Kidney epithelial cell (primary cell): ENCODE measurements around the gene JCAD. TPM values are rescaled to one million over a fixed set of nuclear protein-coding genes. Genes with fewer than 3 reads are reported as not detected.

Experiments
- DNase-seq: peaks from one replicate; pipeline ENCODE4 v3.0.0-alpha.2; 2010; ENCODE audit warnings: low read depth
- H3K27me3 ChIP-seq: 2 replicates; pipeline ENCODE4 v1.6.0; 2011; ENCODE audit warnings: low read length; ENCODE audit not compliant: control insufficient read depth, insufficient read depth
- H3K36me3 ChIP-seq: 2 replicates; pipeline ENCODE4 v1.5.1; 2011; ENCODE audit warnings: low read length; ENCODE audit not compliant: control insufficient read depth, insufficient read depth
- H3K4me3 ChIP-seq: 2 replicates; pipeline ENCODE4 v1.5.1; 2011; ENCODE audit warnings: low read depth, mild to moderate bottlenecking, control low read depth, low read length
- total RNA-seq: library from RNA; depleted of rRNA; stranded (reverse); fragments of >200 nt; gene quantifications from 2 replicates; pipeline ENCODE4 v1.2.3, GENCODE V29; 2015
- TF ChIP-seq, protein P1 (sequence below): IDR thresholded peaks from 2 replicates; pipeline ENCODE4 v1.5.1; 2011; ENCODE audit warnings: mild to moderate bottlenecking, moderate library complexity, low read length, control low read depth, inconsistent platforms; ENCODE audit not compliant: insufficient read depth, poor library complexity, severe bottlenecking

JCAD gene
- total RNA-seq, 1 donor from 2014 or later = 1.7 TPM

GRCh38 chr10:30041196-30042105 is 17.9 kb downstream of the JCAD start:
- Histone ChIP-seq H3K27me3 (no peaks in the 10 kb centered on the region), H3K36me3 (no peaks in the 10 kb centered on the region), H3K4me3 (no peak overlapping the region)
- DNase-seq = no peak
- TF ChIP-seq, protein P1, sequence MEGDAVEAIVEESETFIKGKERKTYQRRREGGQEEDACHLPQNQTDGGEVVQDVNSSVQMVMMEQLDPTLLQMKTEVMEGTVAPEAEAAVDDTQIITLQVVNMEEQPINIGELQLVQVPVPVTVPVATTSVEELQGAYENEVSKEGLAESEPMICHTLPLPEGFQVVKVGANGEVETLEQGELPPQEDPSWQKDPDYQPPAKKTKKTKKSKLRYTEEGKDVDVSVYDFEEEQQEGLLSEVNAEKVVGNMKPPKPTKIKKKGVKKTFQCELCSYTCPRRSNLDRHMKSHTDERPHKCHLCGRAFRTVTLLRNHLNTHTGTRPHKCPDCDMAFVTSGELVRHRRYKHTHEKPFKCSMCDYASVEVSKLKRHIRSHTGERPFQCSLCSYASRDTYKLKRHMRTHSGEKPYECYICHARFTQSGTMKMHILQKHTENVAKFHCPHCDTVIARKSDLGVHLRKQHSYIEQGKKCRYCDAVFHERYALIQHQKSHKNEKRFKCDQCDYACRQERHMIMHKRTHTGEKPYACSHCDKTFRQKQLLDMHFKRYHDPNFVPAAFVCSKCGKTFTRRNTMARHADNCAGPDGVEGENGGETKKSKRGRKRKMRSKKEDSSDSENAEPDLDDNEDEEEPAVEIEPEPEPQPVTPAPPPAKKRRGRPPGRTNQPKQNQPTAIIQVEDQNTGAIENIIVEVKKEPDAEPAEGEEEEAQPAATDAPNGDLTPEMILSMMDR = no peak

DNA sequence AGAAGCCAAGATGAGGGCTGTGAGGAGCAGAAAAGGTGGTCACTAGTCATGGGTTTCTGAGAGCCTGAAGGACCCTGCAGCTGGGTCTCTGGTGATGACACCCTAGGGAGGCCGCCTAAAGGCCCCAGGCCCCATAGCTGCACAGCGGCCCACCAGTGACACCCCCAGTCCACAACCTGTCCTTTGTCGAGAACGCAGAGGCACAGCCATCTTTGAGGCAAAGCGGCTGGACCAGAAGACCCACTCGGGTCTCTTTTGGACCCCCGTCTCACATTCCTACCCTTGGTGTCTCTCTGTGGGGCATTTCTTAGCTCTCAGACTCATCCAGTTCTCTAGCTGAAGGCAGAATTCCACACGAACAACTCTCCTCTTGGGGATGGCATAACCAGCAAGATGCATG is 18.8 kb downstream of the JCAD start:
- Histone ChIP-seq H3K36me3 (no peaks in the 10 kb centered on the region), H3K4me3 (no peak overlapping the region), H3K27me3 (no peaks in the 10 kb centered on the region)
- TF ChIP-seq, protein P1 = no peak
- DNase-seq = no peak

GRCh38 chr10:30039988-30040387 is 19.4 kb downstream of the JCAD start:
- no peaks in the 10 kb centered on the region for H3K27me3 ChIP-seq
- TF ChIP-seq, protein P1 = no peak
- DNase-seq = no peak
- no peaks in the 10 kb centered on the region for H3K36me3 ChIP-seq
- H3K4me3 ChIP-seq = no peak overlapping the region

DNA sequence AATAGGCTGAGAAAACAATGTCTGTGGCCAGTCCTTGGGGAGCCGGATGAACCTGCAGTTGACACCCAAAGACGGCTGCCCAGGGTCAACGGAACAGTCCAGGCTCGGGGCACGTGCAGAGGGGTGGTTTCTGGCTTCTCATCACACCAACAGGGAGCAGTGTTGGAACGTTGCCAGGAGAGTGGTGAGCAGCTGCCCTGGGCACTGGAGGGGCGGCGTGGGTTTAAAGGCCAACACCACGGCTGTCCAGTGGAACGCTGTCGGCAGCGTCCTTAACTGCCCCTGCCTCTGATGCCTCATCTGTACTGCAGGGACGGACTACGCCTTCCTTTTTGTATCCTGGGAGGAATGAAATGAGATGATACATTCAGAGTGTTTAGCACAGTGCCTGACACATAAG is 19.8 kb downstream of the JCAD start:
- no peak for DNase-seq
- no peak overlapping the region for H3K4me3 ChIP-seq
- no peaks in the 10 kb centered on the region for H3K36me3 ChIP-seq
- H3K27me3 ChIP-seq = no peaks in the 10 kb centered on the region
- TF ChIP-seq, protein P1 = no peak

GRCh38 chr10:30038781-30039536 is 20.4 kb downstream of the JCAD start:
- Histone ChIP-seq H3K4me3 (no peak overlapping the region), H3K27me3 (no peaks in the 10 kb centered on the region), H3K36me3 (no peaks in the 10 kb centered on the region)
- DNase-seq = no peak
- TF ChIP-seq, protein P1 = no peak
